ENCODE results near the gene UBE2F.

DNA sequence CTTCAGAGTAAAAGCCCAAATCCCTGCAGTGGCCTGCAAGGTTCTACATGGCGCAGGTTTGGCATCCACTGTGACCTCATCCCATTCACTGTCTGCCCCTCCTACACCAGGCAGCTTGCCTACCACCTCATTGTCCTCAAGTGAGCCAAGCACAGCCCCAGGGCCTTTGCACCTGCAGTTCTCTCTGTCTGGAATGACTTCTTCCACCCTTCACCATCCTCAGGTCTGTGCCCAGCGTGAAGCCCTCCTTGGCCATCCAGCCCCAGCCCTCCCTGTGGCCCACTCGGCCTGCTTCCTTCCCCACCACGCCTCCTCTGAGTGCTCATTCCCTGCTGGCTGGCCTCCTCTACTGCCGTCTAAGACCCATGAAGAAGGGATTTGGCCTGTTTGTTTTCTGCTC lies 32.6 kb upstream of the UBE2F start:
- no peak for TF ChIP-seq POLR2A (IDR thresholded peaks at IDR 0.05)
- TF ChIP-seq CTCF (IDR thresholded peaks at IDR 0.05) = no peak

Measured in uterus (tissue), 2 donors.